ENCODE results near the gene HMCN2.

GRCh38 chr9:130454812-130455325, 189.3 kb downstream of the HMCN2 start:
- TF ChIP-seq POLR2A (IDR thresholded peaks at IDR 0.05; ENCODE audit: low read depth), result no peak
- TF ChIP-seq, protein P1, sequence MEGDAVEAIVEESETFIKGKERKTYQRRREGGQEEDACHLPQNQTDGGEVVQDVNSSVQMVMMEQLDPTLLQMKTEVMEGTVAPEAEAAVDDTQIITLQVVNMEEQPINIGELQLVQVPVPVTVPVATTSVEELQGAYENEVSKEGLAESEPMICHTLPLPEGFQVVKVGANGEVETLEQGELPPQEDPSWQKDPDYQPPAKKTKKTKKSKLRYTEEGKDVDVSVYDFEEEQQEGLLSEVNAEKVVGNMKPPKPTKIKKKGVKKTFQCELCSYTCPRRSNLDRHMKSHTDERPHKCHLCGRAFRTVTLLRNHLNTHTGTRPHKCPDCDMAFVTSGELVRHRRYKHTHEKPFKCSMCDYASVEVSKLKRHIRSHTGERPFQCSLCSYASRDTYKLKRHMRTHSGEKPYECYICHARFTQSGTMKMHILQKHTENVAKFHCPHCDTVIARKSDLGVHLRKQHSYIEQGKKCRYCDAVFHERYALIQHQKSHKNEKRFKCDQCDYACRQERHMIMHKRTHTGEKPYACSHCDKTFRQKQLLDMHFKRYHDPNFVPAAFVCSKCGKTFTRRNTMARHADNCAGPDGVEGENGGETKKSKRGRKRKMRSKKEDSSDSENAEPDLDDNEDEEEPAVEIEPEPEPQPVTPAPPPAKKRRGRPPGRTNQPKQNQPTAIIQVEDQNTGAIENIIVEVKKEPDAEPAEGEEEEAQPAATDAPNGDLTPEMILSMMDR (IDR thresholded peaks at IDR 0.05), result no peak
- no peak for TF ChIP-seq EP300 (IDR thresholded peaks at IDR 0.05)

Data from esophagus muscularis mucosa (tissue), 4 donors.